Left cardiac atrium (tissue), 4 donors: Measurements from ENCODE around the gene CTF1. TPM values are rescaled to one million over a fixed set of nuclear protein-coding genes. Genes with fewer than 3 reads are reported as not detected.
A peak's percentile ranks its signal among the peaks of the same experiment; 100 is the strongest.
"Not testable (repeated sequence)": the region's sequence is repeated elsewhere in the genome, so short reads cannot be mapped to it uniquely, and the experiment has no call there.

ENCODE experiments used
- ATAC-seq, 2 donors: fragments of 200-7000 bp; cut with Tn5 transposase; one replicate each; pipeline ENCODE4 v1.9.1; 2020; ENCODE audit warnings: mild to moderate bottlenecking in 2 of 2, moderate library complexity in 2 of 2
- DNase-seq: peaks from one replicate; pipeline ENCODE4 v3.0.0-alpha.2; 2020
- intact Hi-C, 2 donors: fragments of 100-400 bp; cut with DNase I; formaldehyde crosslinking; loops; one replicate each; pipeline versions ENCODE4 v1.14.1 to v1.15.1; 2022 to 2023
- total RNA-seq, 2 donors: library from RNA; stranded (reverse); fragmentation: NEBNext Ultra II Directional; extraction: Animal tissue kit (Norgen Biotek cat#: 25700); gene quantifications; one replicate each; pipeline ENCODE4 v1.2.1, GENCODE V29; 2021
- donor health status: DM: no; HTN: yes; CAD: no.
- donor health status: DM: no; HTN: yes; CAD: no; lungs with severe emphysema.
- donor health status: DM: yes; HTN: yes; CAD: no.
- donor health status: Dilated cardiomyopathy.

CTF1 gene
- total RNA-seq, 2 donors from 2014 or later = 6.8 to 7.3 TPM

GRCh38 chr16:30924913-30925631 lies 28.7 kb downstream of the CTF1 start:
- intact Hi-C loops = no loop called here
- DNase-seq = no peak

GRCh38 chr16:30925632-30925987 lies 29.2 kb downstream of the CTF1 start:
- intact Hi-C loops = no loop called here
- ATAC-seq (no peak), DNase-seq (no peak)

More at GRCh38 chr16:30924913-30925631, 28.7 kb downstream of the CTF1 start:
- no peak for ATAC-seq

GRCh38 chr16:30925995-30926811 lies 29.8 kb downstream of the CTF1 start:
- intact Hi-C loops = no loop called here
- DNase-seq (no peak), ATAC-seq (no peak)

- intact Hi-C loops = no loop called here
- DNase-seq = no peak
- no peak for ATAC-seq
These were observed 30.7 kb downstream of the CTF1 start for GRCh38 chr16:30926937-30927788.

GRCh38 chr16:30927789-30928378 lies 31.5 kb downstream of the CTF1 start:
- peak; percentile 6 to 30 for ATAC-seq
- peak; percentile 56 for DNase-seq
- intact Hi-C loops = no loop called here

GRCh38 chr16:30928390-30928789 lies 32.0 kb downstream of the CTF1 start:
- DNase-seq = no peak
- ATAC-seq = no peak
- intact Hi-C loops = no loop called here

GRCh38 chr16:30929167-30929566 lies 32.8 kb downstream of the CTF1 start:
- ATAC-seq = no peak
- intact Hi-C loops = no loop called here
- no peak for DNase-seq

GRCh38 chr16:30930160-30930571 lies 33.8 kb downstream of the CTF1 start:
- intact Hi-C loops = no loop called here
- no peak for ATAC-seq
- DNase-seq = no peak

- ATAC-seq (no peak), DNase-seq (no peak)
- intact Hi-C loops = no loop called here
These were observed 34.7 kb downstream of the CTF1 start for GRCh38 chr16:30931068-30931650.

- ATAC-seq = peak in 1 of 2 donors; percentile 20
- intact Hi-C loops = no loop called here
- DNase-seq = no peak
These were observed 38.6 kb downstream of the CTF1 start for GRCh38 chr16:30934827-30935557.

GRCh38 chr16:30937692-30938091 lies 41.3 kb downstream of the CTF1 start:
- ATAC-seq = no peak
- intact Hi-C loops = no loop called here
- DNase-seq = no peak

GRCh38 chr16:30939571-30939970 lies 43.2 kb downstream of the CTF1 start:
- not testable (repeated sequence) for ATAC-seq, DNase-seq

GRCh38 chr16:30941600-30942425 lies 45.4 kb downstream of the CTF1 start:
- peak; percentile 80 for DNase-seq
- ATAC-seq = peak; percentile 87
- intact Hi-C loops = no loop called here

More at GRCh38 chr16:30939571-30939970, 43.2 kb downstream of the CTF1 start:
- intact Hi-C loops = not testable (repeated sequence)

GRCh38 chr16:30942426-30942806 lies 46.0 kb downstream of the CTF1 start:
- intact Hi-C loops = no loop called here
- no peak for ATAC-seq
- DNase-seq = no peak

GRCh38 chr16:30944352-30944751 lies 47.9 kb downstream of the CTF1 start:
- ATAC-seq = no peak
- no peak for DNase-seq
- intact Hi-C loops = no loop called here

GRCh38 chr16:30946671-30947540 lies 50.5 kb downstream of the CTF1 start:
- intact Hi-C loops = no loop called here
- ATAC-seq (no peak), DNase-seq (no peak)

GRCh38 chr16:30947541-30947858 lies 51.1 kb downstream of the CTF1 start:
- ATAC-seq = no peak

More at GRCh38 chr16:30947541-30947858, 51.1 kb downstream of the CTF1 start:
- no peak for DNase-seq
- intact Hi-C loops = no loop called here
